Fibroblast of pulmonary artery (primary cell): Measurements from ENCODE around the gene RPTN.
"Not testable (repeated sequence)": the region's sequence is repeated elsewhere in the genome, so short reads cannot be mapped to it uniquely, and the experiment has no call there.

Experiments
- DNase-seq: peaks from one replicate; pipeline ENCODE4 v3.0.0-alpha.2; 2010; ENCODE audit warnings: low read depth
- H3K4me3 ChIP-seq: replicated peaks from 2 replicates; pipeline ENCODE4 v1.5.1; 2011; ENCODE audit warnings: low read depth, mild to moderate bottlenecking, control low read depth, low read length, moderate library complexity
- CTCF ChIP-seq: IDR thresholded peaks from 2 replicates; pipeline ENCODE4 v1.5.1; 2011; ENCODE audit warnings: mild to moderate bottlenecking, control low read depth, low read length, inconsistent platforms; ENCODE audit errors: missing control alignments

RPTN gene

DNA sequence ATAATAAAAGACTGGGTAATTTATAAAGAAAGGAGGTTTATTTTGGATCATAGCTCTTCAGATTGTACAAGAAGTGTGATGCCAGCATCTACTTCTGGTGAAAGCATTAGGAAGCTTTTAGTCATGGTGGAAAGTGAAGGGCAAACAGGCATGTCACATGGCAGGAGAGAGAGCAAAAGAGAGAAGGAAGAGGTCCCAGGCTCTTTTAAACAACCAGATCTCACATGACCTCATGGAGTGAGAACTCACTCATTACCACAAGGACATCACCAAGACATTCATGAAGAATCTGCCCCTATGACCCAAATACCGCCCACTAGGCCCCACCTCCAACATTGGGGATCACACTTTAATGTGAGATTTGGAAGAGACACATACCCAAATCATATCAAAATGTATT lies 10.0 kb downstream of the RPTN start:
- TF ChIP-seq CTCF = no peak
- H3K4me3 ChIP-seq = no peak overlapping the region
- DNase-seq = no peak

GRCh38 chr1:152148051-152148450 lies 11.0 kb downstream of the RPTN start:
- no peak for DNase-seq
- TF ChIP-seq CTCF = no peak
- H3K4me3 ChIP-seq = no peak overlapping the region

DNA sequence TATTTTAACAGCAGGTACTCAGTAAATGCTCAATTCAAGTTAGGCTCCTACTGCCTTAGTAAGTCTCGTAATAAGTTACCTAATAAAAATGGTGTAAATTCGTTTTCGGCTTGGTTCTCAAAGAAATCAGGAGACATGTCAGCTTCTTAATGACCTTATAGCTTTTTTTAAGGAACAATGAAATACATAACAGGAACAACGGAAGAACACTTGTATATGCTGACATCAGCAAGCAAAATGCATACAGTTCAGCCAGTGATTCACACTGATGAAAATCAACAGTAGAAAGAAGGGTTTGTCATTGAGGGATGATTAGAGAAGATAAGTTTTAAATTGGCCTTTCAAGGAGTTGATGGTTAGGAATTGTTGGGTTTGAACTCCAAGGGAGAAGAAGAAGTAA lies 13.3 kb downstream of the RPTN start:
- no peak for DNase-seq
- no peak for TF ChIP-seq CTCF
- H3K4me3 ChIP-seq = no peak overlapping the region

DNA sequence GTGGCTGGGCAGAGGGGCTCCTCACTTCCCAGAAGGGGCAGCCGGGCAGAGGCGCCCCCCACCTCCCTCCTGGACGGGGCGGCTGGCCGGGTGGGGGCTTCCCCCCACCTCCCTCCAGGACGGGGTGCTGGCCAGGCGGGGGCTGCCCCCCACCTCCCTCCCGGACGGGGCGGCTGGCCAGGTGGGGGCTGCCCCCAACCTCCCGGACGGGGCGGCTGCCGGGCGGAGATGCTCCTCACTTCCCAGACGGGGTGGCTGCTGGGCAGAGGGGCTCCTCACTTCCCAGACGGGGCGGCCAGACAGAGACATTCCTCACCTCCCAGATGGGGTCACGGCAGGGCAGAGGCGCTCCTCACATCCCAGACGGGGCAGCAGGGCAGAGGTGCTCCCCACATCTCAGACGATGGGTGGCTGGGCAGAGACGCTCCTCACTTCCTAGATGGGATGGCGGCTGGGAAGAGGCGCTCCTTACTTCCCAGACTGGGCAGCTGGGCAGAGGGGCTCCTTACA lies 14.3 kb downstream of the RPTN start:
- not testable (repeated sequence) for DNase-seq, H3K4me3 ChIP-seq

GRCh38 chr1:152143150-152143887 lies 15.7 kb downstream of the RPTN start:
- no peak for TF ChIP-seq CTCF
- H3K4me3 ChIP-seq = no peak overlapping the region
- DNase-seq = no peak

DNA sequence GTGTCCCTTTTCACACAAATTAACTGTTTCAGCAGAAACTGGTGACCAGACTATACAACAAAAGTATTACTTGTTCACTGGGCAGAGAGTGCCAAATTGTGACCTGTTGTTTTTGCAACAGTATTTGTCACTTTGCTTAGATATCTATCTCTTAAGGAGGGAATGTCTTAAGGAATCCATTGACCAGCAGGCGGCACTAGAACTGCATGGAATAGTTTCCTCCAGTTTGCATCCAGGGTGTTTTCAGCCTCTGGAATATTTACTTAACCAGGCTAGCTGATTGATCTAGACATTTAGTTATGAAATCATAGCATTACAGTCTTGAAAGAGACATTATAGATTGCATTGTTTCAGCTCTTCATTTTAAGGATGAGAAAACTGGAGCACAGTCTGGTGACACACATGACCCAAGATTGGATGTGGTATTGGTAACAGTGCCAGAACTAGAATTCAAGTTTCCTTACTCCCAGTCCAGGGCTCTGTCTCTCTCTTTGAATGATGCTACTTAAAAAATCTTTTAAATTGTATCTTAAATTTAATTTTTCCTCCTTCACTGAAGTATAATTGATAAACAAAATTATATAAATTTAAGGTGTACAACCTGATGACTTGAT lies 16.9 kb downstream of the RPTN start:
- peak; percentile 94 for TF ChIP-seq CTCF
- no peak overlapping the region for H3K4me3 ChIP-seq
- peak; percentile 81 for DNase-seq

- DNase-seq = no peak
- H3K4me3 ChIP-seq = no peak overlapping the region
- no peak for TF ChIP-seq CTCF
Observed at GRCh38 chr1:152137215-152137614, 21.8 kb downstream of the RPTN start.
